Lower leg skin (tissue), 4 donors: ENCODE results near the gene FAM53B. TPM values are rescaled to one million over a fixed set of nuclear protein-coding genes. Genes with fewer than 3 reads are reported as not detected.

Experiments
- DNase-seq, 2 donors: peaks; one replicate each; pipeline ENCODE4 v3.0.0-alpha.2; 2019; ENCODE audit warnings: low spot score in 2 of 2
- H3K4me3 ChIP-seq: fragments of 200-600 bp; sonication (generic); 2 replicates; pipeline ENCODE4 v1.5.1; 2017; ENCODE audit warnings: mild to moderate bottlenecking, low read depth; ENCODE audit not compliant: poor library complexity, severe bottlenecking
- CTCF ChIP-seq, 3 donors: fragments of 450-650 bp; IDR thresholded peaks; one replicate each; pipeline ENCODE4 v1.5.1; 2016; ENCODE audit warnings: antibody characterized with exemption in 3 of 3, mild to moderate bottlenecking in 3 of 3, moderate library complexity in 2 of 3
- POLR2A ChIP-seq, 2 donors: fragments of 450-650 bp; IDR thresholded peaks; one replicate each; pipeline ENCODE4 v1.6.1; 2016 to 2017; ENCODE audit warnings: antibody characterized with exemption in 2 of 2, mild to moderate bottlenecking in 1 of 2, moderate library complexity in 1 of 2
- WGBS, 2 donors: methylation state at CpG; one replicate each; pipeline ENCODE4 v1.1.5; 2018; 5-methylcytosine and 5-hydroxymethylcytosine counted together
- intact Hi-C: fragments of 100-400 bp; cut with DNase I; formaldehyde crosslinking; loops from one replicate; pipeline ENCODE4 v1.15.0; 2023; ENCODE audit warnings: low total_unique reads
- total RNA-seq, 4 donors: library from RNA; depleted of rRNA; stranded (reverse); fragments of >200 nt; gene quantifications; one replicate each; pipeline ENCODE4 v1.1.0, GENCODE V29; 2016

The FAM53B gene
- total RNA-seq, 4 donors from 2014 or later: 41.5 to 69.1 (median 58.2) TPM

GRCh38 chr10:124598196-124598595 lies 146.0 kb downstream of the FAM53B start:
- TF ChIP-seq CTCF (IDR thresholded peaks at IDR 0.05): no peak
- no peak for TF ChIP-seq POLR2A (IDR thresholded peaks at IDR 0.05)
- intact Hi-C loops: no loop called here
- DNase-seq: no peak
- WGBS, 2 donors: 88 to 94% methylated on average over 4 of the region's 6 CpGs
- no peak overlapping the region for H3K4me3 ChIP-seq

GRCh38 chr10:124597846-124598165 lies 146.4 kb downstream of the FAM53B start:
- no peak overlapping the region for H3K4me3 ChIP-seq
- intact Hi-C loops: no loop called here
- no peak for DNase-seq
- 85 to 92% methylated on average over 8 to 9 of the region's 10 CpGs for WGBS, 2 donors
- TF ChIP-seq CTCF (IDR thresholded peaks at IDR 0.05): no peak

GRCh38 chr10:124596962-124597845 lies 147.0 kb downstream of the FAM53B start:
- H3K4me3 ChIP-seq: no peak overlapping the region
- intact Hi-C loops: no loop called here
- no peak for DNase-seq
- WGBS, 2 donors: 62 to 72% methylated on average over 17 of the region's 21 CpGs
- TF ChIP-seq POLR2A (IDR thresholded peaks at IDR 0.05) (no peak), CTCF (IDR thresholded peaks at IDR 0.05) (no peak)

GRCh38 chr10:124596116-124596785 lies 147.9 kb downstream of the FAM53B start:
- TF ChIP-seq CTCF (IDR thresholded peaks at IDR 0.05) (no peak), POLR2A (IDR thresholded peaks at IDR 0.05) (no peak)
- 86 to 91% methylated on average over 17 to 18 of the region's 18 CpGs for WGBS, 2 donors
- no peak overlapping the region for H3K4me3 ChIP-seq
- intact Hi-C loops: no loop called here
- no peak for DNase-seq

- 94 to 97% methylated on average over 7 to 9 of the region's 9 CpGs for WGBS, 2 donors
- TF ChIP-seq POLR2A (IDR thresholded peaks at IDR 0.05): no peak
- no peak for TF ChIP-seq CTCF (IDR thresholded peaks at IDR 0.05)
- intact Hi-C loops: no loop called here
These were observed 148.9 kb downstream of the FAM53B start for GRCh38 chr10:124595143-124595883.

More at GRCh38 chr10:124595143-124595883, 148.9 kb downstream of the FAM53B start:
- no peak for DNase-seq
- H3K4me3 ChIP-seq: no peak overlapping the region
